Activated T-helper 17 cell treated with anti-CD3 and anti-CD28 coated beads, Interleukin-2, amount 50 U/mL, for 72 hours (primary cell): ENCODE measurements around the gene PROZ. TPM values are rescaled to one million over a fixed set of nuclear protein-coding genes. Genes with fewer than 3 reads are reported as not detected.

Experiments used
- ATAC-seq: fragments of 150-1000 bp; cut with Tn5 transposase; replicated peaks from 2 replicates; pipeline ENCODE4 v1.10.0; 2021; ENCODE audit warnings: mild to moderate bottlenecking, moderate library complexity
- H3K27ac Mint-ChIP-seq: one replicate; pipeline ENCODE4 v1.8.0; 2022; ENCODE audit warnings: mixed read lengths
- H3K27me3 Mint-ChIP-seq: one replicate; pipeline ENCODE4 v1.8.0; 2022; ENCODE audit warnings: mixed read lengths
- H3K36me3 Mint-ChIP-seq: one replicate; pipeline ENCODE4 v1.8.0; 2022; ENCODE audit warnings: low read depth, mild to moderate bottlenecking, mixed read lengths
- H3K4me1 Mint-ChIP-seq: one replicate; pipeline ENCODE4 v1.8.0; 2022; ENCODE audit warnings: mixed read lengths
- H3K4me3 Mint-ChIP-seq: one replicate; pipeline ENCODE4 v1.8.0; 2022; ENCODE audit warnings: mild to moderate bottlenecking, mixed read lengths
- H3K9me3 Mint-ChIP-seq: one replicate; pipeline ENCODE4 v1.8.0; 2022; ENCODE audit warnings: mixed read lengths
- total RNA-seq, 2 donors: library from RNA; stranded (reverse); gene quantifications; one replicate each; pipeline ENCODE4 v1.2.3, GENCODE V29; 2022

PROZ gene
- total RNA-seq, 2 donors from 2014 or later, result 0.39 to 4.3 TPM

- H3K36me3 Mint-ChIP-seq, result peaks cover 100% of the 10 kb centered on the region
- H3K9me3 Mint-ChIP-seq, result no peaks in the 10 kb centered on the region
- H3K27ac Mint-ChIP-seq, result peak overlapping the region; percentile 26
- peak overlapping the region; percentile 90 for H3K4me3 Mint-ChIP-seq
- ATAC-seq, result no peak
- H3K27me3 Mint-ChIP-seq, result no peaks in the 10 kb centered on the region
- H3K4me1 Mint-ChIP-seq, result peaks cover 18% of the 10 kb centered on the region
Observed at GRCh38 chr13:113183450-113184129, 25.1 kb downstream of the PROZ start.

DNA sequence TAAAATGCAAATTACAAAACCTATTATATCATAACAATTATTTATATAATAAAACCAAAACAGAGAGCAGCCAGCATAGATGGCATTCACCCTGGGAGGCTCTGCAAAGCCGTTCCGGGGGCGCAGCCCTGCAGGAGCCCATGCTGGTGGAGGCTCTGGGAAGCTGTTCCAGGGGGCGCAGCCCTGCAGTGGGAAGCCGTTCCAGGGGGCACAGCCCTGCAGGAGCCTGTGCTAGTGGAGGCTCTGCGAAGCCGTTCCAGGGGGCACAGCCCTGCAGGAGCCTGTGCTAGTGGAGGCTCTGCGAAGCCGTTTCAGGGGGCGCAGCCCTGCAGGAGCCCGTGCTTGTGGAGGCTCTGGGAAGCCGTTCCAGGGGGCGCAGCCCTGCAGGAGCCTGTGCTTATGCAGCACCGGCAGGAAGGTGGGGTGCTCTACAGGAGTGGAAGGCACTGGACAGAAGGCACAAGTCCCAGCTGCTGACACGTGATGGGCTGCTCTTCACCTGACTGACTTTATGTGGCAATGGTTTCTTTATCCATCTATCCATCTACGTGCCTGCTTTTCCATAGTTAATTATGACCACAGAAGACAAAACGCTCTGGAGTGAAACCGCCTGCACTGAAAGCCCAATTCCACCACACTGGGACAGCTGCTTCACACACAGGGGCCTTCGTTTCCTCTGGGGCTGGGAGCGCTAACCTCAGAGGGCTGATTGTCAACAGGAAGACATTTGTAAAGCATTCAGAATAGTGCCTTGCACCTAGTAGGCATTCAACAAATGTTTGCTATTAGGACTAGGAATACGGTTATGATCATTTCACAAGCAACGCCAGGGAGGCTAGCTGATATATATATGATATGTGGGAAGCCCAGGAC is 26.4 kb downstream of the PROZ start:
- peak overlapping the region; percentile 88 for H3K27ac Mint-ChIP-seq
- H3K36me3 Mint-ChIP-seq, result peaks cover 100% of the 10 kb centered on the region
- peak overlapping the region; percentile 90 for H3K4me3 Mint-ChIP-seq
- H3K27me3 Mint-ChIP-seq, result no peaks in the 10 kb centered on the region
- ATAC-seq, result no peak
- peaks cover 26% of the 10 kb centered on the region for H3K4me1 Mint-ChIP-seq
- H3K9me3 Mint-ChIP-seq, result no peaks in the 10 kb centered on the region

- Mint-ChIP-seq H3K4me1 (peaks cover 26% of the 10 kb centered on the region), H3K4me3 (peak overlapping the region; percentile 90), H3K9me3 (no peaks in the 10 kb centered on the region), H3K27me3 (no peaks in the 10 kb centered on the region), H3K27ac (peak overlapping the region; percentile 88), H3K36me3 (peaks cover 100% of the 10 kb centered on the region)
- peak; percentile 76 for ATAC-seq
Observed at GRCh38 chr13:113186061-113186900, 27.8 kb downstream of the PROZ start.

- Mint-ChIP-seq H3K27ac (peak overlapping the region; percentile 88), H3K9me3 (no peaks in the 10 kb centered on the region), H3K36me3 (peaks cover 100% of the 10 kb centered on the region), H3K4me1 (peaks cover 26% of the 10 kb centered on the region), H3K27me3 (no peaks in the 10 kb centered on the region), H3K4me3 (peak overlapping the region; percentile 90)
- peak; percentile 85 for ATAC-seq
Observed at GRCh38 chr13:113187263-113187669, 28.8 kb downstream of the PROZ start.

- Mint-ChIP-seq H3K27ac (peak overlapping the region; percentile 88), H3K4me1 (peaks cover 26% of the 10 kb centered on the region), H3K4me3 (peak overlapping the region; percentile 90), H3K27me3 (no peaks in the 10 kb centered on the region), H3K36me3 (peaks cover 100% of the 10 kb centered on the region), H3K9me3 (no peaks in the 10 kb centered on the region)
- ATAC-seq, result no peak
Observed at GRCh38 chr13:113187883-113188665, 29.6 kb downstream of the PROZ start.

- Mint-ChIP-seq H3K27ac (peak overlapping the region; percentile 54), H3K4me1 (peaks cover 21% of the 10 kb centered on the region), H3K27me3 (no peaks in the 10 kb centered on the region), H3K9me3 (no peaks in the 10 kb centered on the region), H3K36me3 (peaks cover 100% of the 10 kb centered on the region), H3K4me3 (no peak overlapping the region)
- ATAC-seq, result no peak
Observed at GRCh38 chr13:113190181-113190580, 31.7 kb downstream of the PROZ start.

DNA sequence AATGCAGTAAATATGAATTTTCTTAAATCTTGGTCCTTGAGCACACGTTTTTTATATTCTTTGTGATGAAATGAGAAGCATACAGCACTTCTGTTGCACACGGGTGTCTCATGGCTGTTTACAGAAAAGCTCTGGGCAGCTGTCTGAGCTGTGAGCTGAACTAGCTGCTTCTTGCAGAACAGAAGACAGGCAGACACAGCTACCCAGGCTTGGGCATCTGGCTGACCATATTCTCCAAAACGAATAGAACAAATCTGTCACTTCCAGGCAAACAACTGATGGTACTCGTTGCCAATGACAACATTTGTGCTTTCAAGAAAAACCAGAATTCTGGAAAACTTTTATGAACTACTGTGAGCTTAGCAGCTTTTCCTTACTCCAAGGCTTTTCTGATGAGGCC is 33.8 kb downstream of the PROZ start:
- ATAC-seq, result no peak
- no peaks in the 10 kb centered on the region for H3K9me3 Mint-ChIP-seq
- peaks cover 100% of the 10 kb centered on the region for H3K36me3 Mint-ChIP-seq
- no peaks in the 10 kb centered on the region for H3K27me3 Mint-ChIP-seq
- no peak overlapping the region for H3K27ac Mint-ChIP-seq
- peaks cover 12% of the 10 kb centered on the region for H3K4me1 Mint-ChIP-seq
- H3K4me3 Mint-ChIP-seq, result no peak overlapping the region

DNA sequence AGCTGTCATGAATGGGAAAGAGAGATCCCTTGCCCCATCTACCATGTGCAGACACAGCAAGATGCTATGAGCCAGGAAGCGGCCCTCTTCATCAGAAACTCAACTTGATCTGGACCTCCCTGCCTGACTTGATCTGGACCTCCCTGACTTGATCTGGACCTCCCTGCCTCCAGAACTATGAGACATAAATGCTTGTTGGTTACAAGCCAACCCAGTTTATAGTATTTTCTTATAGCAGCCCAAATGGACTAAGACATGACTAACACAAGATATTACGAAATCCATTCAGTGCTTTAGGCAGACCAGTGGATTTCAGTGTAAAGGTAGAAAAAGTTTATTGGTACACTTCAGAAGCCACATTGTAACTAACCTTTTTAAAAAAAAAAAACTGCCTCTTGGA is 34.5 kb downstream of the PROZ start:
- H3K27me3 Mint-ChIP-seq, result no peaks in the 10 kb centered on the region
- H3K9me3 Mint-ChIP-seq, result no peaks in the 10 kb centered on the region
- H3K36me3 Mint-ChIP-seq, result peaks cover 100% of the 10 kb centered on the region
- H3K4me3 Mint-ChIP-seq, result no peak overlapping the region
- ATAC-seq, result no peak
- peaks cover 9% of the 10 kb centered on the region for H3K4me1 Mint-ChIP-seq
- no peak overlapping the region for H3K27ac Mint-ChIP-seq

GRCh38 chr13:113195360-113195759 is 36.9 kb downstream of the PROZ start:
- peaks cover 100% of the 10 kb centered on the region for H3K36me3 Mint-ChIP-seq
- H3K9me3 Mint-ChIP-seq, result no peaks in the 10 kb centered on the region
- ATAC-seq, result no peak
- no peaks in the 10 kb centered on the region for H3K4me1 Mint-ChIP-seq
- H3K4me3 Mint-ChIP-seq, result no peak overlapping the region
- no peak overlapping the region for H3K27ac Mint-ChIP-seq
- no peaks in the 10 kb centered on the region for H3K27me3 Mint-ChIP-seq

- peaks cover 1% of the 10 kb centered on the region for H3K4me1 Mint-ChIP-seq
- no peak for ATAC-seq
- H3K27ac Mint-ChIP-seq, result peak overlapping the region; percentile 28
- no peaks in the 10 kb centered on the region for H3K27me3 Mint-ChIP-seq
- no peak overlapping the region for H3K4me3 Mint-ChIP-seq
- H3K36me3 Mint-ChIP-seq, result peaks cover 94% of the 10 kb centered on the region
- H3K9me3 Mint-ChIP-seq, result no peaks in the 10 kb centered on the region
Observed at GRCh38 chr13:113196970-113197737, 38.7 kb downstream of the PROZ start.

DNA sequence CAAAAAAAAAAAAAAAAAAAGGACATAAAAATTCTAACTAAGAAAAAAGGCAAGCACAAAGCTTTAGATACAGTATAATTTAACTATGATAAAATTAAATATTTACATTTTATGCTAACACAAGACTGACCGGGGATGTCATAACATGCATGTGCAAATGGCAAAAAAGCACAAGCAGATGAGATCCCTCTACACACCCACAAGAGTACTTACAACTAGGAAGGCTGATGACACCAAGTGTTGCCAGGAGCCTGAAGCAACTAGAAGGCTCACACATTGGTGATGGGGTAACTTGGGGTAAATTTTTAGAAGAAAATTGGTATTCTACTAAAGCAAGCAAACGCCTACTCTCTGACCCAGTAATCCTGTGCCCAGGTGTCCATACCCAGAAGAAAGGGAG is 43.4 kb downstream of the PROZ start:
- Mint-ChIP-seq H3K4me3 (no peak overlapping the region), H3K27ac (no peak overlapping the region), H3K9me3 (no peaks in the 10 kb centered on the region), H3K36me3 (peaks cover 79% of the 10 kb centered on the region), H3K4me1 (peaks cover 30% of the 10 kb centered on the region), H3K27me3 (no peaks in the 10 kb centered on the region)
- no peak for ATAC-seq

DNA sequence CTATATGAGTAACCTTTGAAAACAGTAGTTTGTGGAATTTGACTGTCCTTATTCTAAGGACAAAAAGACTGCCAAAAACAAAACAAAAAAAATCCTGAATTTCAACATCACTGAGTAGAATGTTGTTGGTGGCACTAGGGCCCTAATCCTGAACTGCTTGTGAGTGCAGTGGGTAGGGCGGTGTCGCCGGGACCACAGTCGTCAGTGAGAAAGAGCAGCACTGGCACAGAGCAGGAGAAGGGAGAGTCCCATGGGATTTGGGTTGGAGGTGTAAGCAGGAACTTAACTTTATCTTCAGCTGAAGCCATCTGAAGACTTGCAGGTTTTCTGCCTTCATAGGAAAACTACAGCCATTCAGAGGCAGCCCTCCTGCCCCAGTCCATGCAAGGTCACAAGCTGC is 44.5 kb downstream of the PROZ start:
- H3K4me3 Mint-ChIP-seq, result no peak overlapping the region
- ATAC-seq, result no peak
- H3K36me3 Mint-ChIP-seq, result peaks cover 79% of the 10 kb centered on the region
- peaks cover 39% of the 10 kb centered on the region for H3K4me1 Mint-ChIP-seq
- no peaks in the 10 kb centered on the region for H3K9me3 Mint-ChIP-seq
- peak overlapping the region; percentile 0 for H3K27ac Mint-ChIP-seq
- no peaks in the 10 kb centered on the region for H3K27me3 Mint-ChIP-seq
